ENCODE data around the gene ANTXR1. TPM values are rescaled to one million over a fixed set of nuclear protein-coding genes. Genes with fewer than 3 reads are reported as not detected.

ANTXR1 gene
- total and polyA plus RNA-seq, 2 of the 8 experiments (the other 6 are each of a cell fraction or from before 2014, with no cell fraction given): 15.8 to 44.3 TPM

GRCh38 chr2:69247583-69247982 lies 234.6 kb downstream of the ANTXR1 start (continued):
- TF ChIP-seq CHD7 (IDR thresholded peaks at IDR 0.05; ENCODE audit: insufficient replicate concordance, low read length) (no peak), TBP (IDR thresholded peaks at IDR 0.05; ENCODE audit: low read depth, low read length) (no peak), SAP30 (IDR thresholded peaks at IDR 0.05; ENCODE audit: insufficient read depth, insufficient replicate concordance, low read length) (no peak), CTCF (IDR thresholded peaks at IDR 0.05; ENCODE audit: control extremely low read depth in 1 of 3, insufficient read depth in 1 of 3, low read depth in 1 of 3, low read length in 3 of 3) (no peak)

Data from H1 (cell line).